ENCODE results near the gene SLC16A13. TPM values are rescaled to one million over a fixed set of nuclear protein-coding genes. Genes with fewer than 3 reads are reported as not detected.

SLC16A13 gene
- total RNA-seq, 1 donor from 2014 or later = 1.4 TPM

GRCh38 chr17:7010523-7010922, 25.3 kb upstream of the SLC16A13 start:
- TF ChIP-seq, protein P1, sequence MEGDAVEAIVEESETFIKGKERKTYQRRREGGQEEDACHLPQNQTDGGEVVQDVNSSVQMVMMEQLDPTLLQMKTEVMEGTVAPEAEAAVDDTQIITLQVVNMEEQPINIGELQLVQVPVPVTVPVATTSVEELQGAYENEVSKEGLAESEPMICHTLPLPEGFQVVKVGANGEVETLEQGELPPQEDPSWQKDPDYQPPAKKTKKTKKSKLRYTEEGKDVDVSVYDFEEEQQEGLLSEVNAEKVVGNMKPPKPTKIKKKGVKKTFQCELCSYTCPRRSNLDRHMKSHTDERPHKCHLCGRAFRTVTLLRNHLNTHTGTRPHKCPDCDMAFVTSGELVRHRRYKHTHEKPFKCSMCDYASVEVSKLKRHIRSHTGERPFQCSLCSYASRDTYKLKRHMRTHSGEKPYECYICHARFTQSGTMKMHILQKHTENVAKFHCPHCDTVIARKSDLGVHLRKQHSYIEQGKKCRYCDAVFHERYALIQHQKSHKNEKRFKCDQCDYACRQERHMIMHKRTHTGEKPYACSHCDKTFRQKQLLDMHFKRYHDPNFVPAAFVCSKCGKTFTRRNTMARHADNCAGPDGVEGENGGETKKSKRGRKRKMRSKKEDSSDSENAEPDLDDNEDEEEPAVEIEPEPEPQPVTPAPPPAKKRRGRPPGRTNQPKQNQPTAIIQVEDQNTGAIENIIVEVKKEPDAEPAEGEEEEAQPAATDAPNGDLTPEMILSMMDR (IDR thresholded peaks at IDR 0.05; ENCODE audit: borderline replicate concordance) = no peak
- no peak for DNase-seq
- H3K36me3 ChIP-seq = peaks cover 13% of the 10 kb centered on the region
- peaks cover 55% of the 10 kb centered on the region for H3K4me1 ChIP-seq
- H3K27me3 ChIP-seq (ENCODE audit: low read depth) = no peaks in the 10 kb centered on the region
- H3K4me3 ChIP-seq = peak overlapping the region; percentile 83
- H3K27ac ChIP-seq (replicated peaks) = no peak overlapping the region
- H3K9me3 ChIP-seq (replicated peaks) = no peaks in the 10 kb centered on the region
- intact Hi-C loops (cut with micrococcal nuclease) = no loop called here

GRCh38 chr17:7011415-7011814, 24.4 kb upstream of the SLC16A13 start:
- TF ChIP-seq, protein P1 (IDR thresholded peaks at IDR 0.05; ENCODE audit: borderline replicate concordance) = no peak
- Histone ChIP-seq H3K27me3 (ENCODE audit: low read depth) (no peaks in the 10 kb centered on the region), H3K36me3 (peaks cover 13% of the 10 kb centered on the region), H3K4me3 (peak overlapping the region; percentile 83), H3K27ac (replicated peaks) (no peak overlapping the region), H3K9me3 (replicated peaks) (no peaks in the 10 kb centered on the region), H3K4me1 (peaks cover 64% of the 10 kb centered on the region)
- no peak for DNase-seq
- intact Hi-C loops (cut with micrococcal nuclease) = no loop called here

- Histone ChIP-seq H3K27me3 (ENCODE audit: low read depth) (no peaks in the 10 kb centered on the region), H3K27ac (replicated peaks) (peak overlapping the region; percentile 99), H3K4me3 (peak overlapping the region; percentile 83), H3K36me3 (peaks cover 13% of the 10 kb centered on the region), H3K9me3 (replicated peaks) (no peaks in the 10 kb centered on the region), H3K4me1 (peaks cover 69% of the 10 kb centered on the region)
- TF ChIP-seq, protein P1 (IDR thresholded peaks at IDR 0.05; ENCODE audit: borderline replicate concordance) = no peak
- intact Hi-C loops (cut with micrococcal nuclease) = no loop called here
- DNase-seq = no peak
These were observed 23.9 kb upstream of the SLC16A13 start for GRCh38 chr17:7011942-7012254.

- Histone ChIP-seq H3K27me3 (ENCODE audit: low read depth) (no peaks in the 10 kb centered on the region), H3K27ac (replicated peaks) (peak overlapping the region; percentile 99), H3K36me3 (peaks cover 5% of the 10 kb centered on the region), H3K4me3 (peak overlapping the region; percentile 83), H3K4me1 (peaks cover 94% of the 10 kb centered on the region), H3K9me3 (replicated peaks) (no peaks in the 10 kb centered on the region)
- TF ChIP-seq, protein P1 (IDR thresholded peaks at IDR 0.05; ENCODE audit: borderline replicate concordance) = peak; percentile 86
- peak; percentile 98 for DNase-seq
- intact Hi-C loops (cut with micrococcal nuclease) = no loop called here
These were observed 21.4 kb upstream of the SLC16A13 start for GRCh38 chr17:7014261-7014994.

GRCh38 chr17:7014995-7015958, 20.5 kb upstream of the SLC16A13 start:
- DNase-seq = no peak

More at GRCh38 chr17:7014995-7015958, 20.5 kb upstream of the SLC16A13 start:
- peak overlapping the region; percentile 99 for H3K27ac ChIP-seq (replicated peaks)
- no peaks in the 10 kb centered on the region for H3K36me3 ChIP-seq
- TF ChIP-seq, protein P1 (IDR thresholded peaks at IDR 0.05; ENCODE audit: borderline replicate concordance) = peak; percentile 49
- no peaks in the 10 kb centered on the region for H3K27me3 ChIP-seq (ENCODE audit: low read depth)
- H3K4me1 ChIP-seq = peaks cover 95% of the 10 kb centered on the region
- no peaks in the 10 kb centered on the region for H3K9me3 ChIP-seq (replicated peaks)
- intact Hi-C loops (cut with micrococcal nuclease) = no loop called here
- peak overlapping the region; percentile 83 for H3K4me3 ChIP-seq

Data from left ventricle myocardium inferior (tissue), 1 donor.